Renal pelvis (tissue), 12 donors: ENCODE measurements around the gene MSANTD1. TPM values are rescaled to one million over a fixed set of nuclear protein-coding genes. Genes with fewer than 3 reads are reported as not detected.

Source experiments
- DNase-seq: peaks from one replicate; pipeline ENCODE4 v3.0.0-alpha.2; 2013
- long read RNA-seq, 16 experiments: transcript quantifications; one replicate each; lab custom pipeline, GENCODE V29; 2026
- polyA plus RNA-seq, 3 donors: library from polyadenylated mRNA; unstranded; fragments of 120-200 nt; gene quantifications; one replicate each; pipeline ENCODE4 v1.2.1, GENCODE V29; 2013; ENCODE audit not compliant: insufficient read length in 3 of 3

Gene MSANTD1
- polyA plus RNA-seq: 1 to 10 TPM in 1 of 3 donors, under 1 TPM in 2; 0.57 to 1.1 (median 0.84) TPM
- long read RNA-seq, donor 1: 0 reads
- long read RNA-seq, donor 2: 0 reads
- long read RNA-seq, donor 3: 0 reads
- long read RNA-seq, donor 4: 0 reads
- long read RNA-seq, donor 5: 0 reads
- long read RNA-seq, donor 6: 0 reads
- long read RNA-seq, donor 7: 0 reads
- long read RNA-seq, donor 8, partial matches to known transcripts: 0 of 2 reads
- long read RNA-seq, donor 8, other reads (novel, unspliced or antisense): 0 of 2 reads
- long read RNA-seq, donor 9: 0 reads
- long read RNA-seq, donor 10: 0 reads
- long read RNA-seq, donor 11: 0 reads
- long read RNA-seq, donor 12: 0 reads
- long read RNA-seq, donor 13: 0 reads
- long read RNA-seq, donor 14: 0 reads
- long read RNA-seq, donor 15: 0 reads
- long read RNA-seq, donor 16: 0 reads

DNA sequence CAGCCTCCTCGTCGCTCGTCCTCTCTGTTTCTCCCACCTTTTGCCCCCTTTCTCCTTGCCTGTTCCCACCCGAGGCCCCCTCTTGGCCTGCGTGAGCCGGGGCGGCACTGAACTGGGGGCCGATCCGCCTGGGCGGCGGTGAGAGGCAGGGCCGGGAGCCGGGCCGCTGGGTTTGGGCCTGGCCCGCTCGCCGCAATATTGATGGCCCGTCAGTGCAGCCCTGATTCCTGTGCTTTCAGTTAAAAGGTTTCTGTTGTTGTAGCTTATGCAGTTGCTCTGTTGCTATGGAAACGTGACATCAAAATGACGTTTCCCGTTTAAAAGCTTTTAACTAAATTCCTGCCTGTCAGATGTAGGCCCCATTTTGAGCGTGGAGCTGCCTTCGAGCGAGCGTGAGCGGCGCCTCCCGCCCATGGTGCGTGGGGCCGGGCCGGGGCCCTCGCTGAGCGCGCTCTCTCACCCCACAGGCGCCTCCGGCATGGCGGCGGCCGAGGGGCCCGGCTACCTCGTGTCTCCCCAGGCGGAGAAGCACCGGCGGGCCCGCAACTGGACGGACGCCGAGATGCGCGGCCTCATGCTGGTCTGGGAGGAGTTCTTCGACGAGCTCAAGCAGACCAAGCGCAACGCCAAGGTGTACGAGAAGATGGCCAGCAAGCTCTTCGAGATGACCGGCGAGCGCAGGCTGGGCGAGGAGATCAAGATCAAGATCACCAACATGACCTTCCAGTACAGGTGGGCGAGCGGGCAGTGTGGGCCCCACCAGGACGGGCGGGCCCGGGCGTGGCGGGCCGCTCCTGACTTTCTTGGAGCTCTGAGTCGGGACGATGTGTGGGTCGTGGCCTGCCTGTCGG, at the start of gene MSANTD1:
Gene MSANTD1 (plus strand): TSS at position 349 of the 851 bp plus-strand sequence. CDS start 64 bp downstream, at position 413.
- DNase-seq: peak; percentile 84

DNA sequence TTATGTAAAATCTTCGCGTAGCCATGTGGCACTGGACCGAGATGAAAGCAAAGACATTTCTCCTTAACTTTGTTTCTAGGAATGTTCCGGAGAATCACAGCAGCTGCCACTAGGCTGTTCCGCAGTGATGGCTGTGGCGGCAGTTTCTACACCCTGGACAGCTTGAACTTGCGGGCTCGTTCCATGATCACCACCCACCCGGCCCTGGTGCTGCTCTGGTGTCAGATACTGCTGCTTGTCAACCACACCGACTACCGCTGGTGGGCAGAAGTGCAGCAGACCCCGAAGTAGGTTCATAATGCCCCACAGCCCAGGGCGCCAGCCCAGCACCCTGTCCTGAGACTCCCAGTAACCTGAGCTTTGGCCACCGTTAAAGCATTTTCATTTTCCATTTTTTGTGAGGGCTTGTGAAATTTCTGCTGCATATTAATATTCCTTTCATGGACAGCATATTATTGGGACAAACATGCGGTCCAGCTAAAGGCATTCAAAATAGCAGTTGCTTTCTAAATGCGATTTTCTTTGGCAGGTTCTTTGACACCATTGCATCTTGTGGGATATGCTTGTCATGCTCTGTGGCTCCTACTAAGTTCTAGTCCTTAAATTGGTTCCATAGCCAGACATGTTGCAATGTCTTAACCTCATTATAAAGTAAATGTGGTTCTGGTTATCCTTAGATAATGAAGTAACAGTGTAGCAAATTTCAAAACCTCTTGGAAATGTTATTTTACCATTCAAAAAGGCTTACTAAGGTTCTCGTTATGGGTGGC, 49.1 kb upstream of the MSANTD1 start:
- no peak for DNase-seq

DNA sequence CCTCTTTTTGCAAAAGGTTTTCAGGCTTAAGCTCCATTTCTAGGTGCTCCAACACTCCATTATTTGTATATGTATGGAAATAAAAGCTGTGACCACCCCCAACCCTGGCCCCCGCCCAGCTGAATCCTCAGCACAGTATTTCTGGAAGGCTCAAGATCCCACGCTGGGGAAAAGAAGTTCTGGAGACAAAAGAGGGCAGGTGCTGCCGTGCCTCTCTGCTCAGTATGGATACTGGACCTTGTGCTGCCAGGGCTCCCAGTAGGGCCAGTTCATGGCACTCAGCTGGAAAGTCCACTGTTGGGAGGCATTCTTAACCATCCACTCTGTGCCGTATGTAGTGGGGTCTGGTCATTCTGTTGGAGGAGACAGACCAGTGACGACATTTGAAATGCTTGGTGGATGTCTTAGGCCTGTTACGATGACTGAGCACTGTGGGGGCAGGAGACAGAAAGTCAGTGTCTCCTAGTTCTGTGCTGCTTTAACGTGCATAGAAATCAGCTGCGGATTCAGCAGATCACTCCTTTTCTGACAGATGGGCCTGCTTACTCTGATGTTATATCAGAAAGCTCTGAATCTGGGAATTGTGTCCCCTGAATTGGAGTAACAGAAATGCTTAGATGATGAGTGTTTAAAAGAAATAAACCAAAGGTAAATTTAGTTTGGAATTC, 48.4 kb upstream of the MSANTD1 start:
- DNase-seq: no peak

DNA sequence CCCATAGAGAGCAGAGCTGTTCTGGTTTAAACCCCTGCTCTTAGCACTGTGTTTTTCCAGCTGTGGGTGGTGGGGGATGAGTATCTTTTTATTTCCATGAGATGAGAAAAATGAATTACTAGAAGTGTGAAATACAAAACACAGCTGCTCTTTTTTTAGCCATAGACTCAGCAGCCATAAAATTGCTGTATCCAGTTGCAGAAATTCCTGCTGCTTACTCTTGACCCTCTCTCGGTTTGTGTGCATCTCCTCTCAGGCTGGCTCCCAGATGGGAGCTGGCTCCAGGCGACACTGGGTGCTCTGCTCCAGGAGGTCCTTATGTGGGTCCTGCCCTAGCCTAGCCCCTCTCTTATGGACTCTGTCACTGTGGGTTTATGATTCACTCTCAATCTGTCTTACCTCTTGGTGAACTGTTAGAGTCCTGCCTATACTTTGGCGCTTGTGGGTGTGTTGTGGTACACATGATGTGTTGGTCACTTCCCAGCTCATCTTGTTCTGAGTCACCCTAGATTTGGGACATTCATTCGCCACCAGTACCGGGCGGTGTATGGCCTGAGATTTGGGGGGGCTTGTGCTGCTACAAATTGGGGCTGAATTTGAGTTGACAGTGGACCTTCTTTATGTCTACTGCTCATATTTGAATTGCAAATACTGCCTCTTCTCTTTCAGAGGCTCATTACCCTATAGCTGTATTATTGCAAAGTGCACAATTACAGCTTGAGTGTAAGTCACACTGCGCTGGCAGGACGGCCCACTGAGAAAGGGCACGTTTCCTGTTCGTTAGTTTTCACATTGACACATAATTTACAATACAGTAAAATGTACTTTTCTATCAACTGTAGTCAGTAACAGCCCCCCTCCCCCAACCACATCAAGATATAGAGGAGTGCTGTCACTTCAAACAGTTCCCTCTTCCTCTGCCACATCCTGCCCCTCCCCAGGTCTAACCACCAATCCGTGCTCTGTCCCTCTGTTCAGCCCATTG, 46.9 kb upstream of the MSANTD1 start:
- DNase-seq: peak; percentile 52

DNA sequence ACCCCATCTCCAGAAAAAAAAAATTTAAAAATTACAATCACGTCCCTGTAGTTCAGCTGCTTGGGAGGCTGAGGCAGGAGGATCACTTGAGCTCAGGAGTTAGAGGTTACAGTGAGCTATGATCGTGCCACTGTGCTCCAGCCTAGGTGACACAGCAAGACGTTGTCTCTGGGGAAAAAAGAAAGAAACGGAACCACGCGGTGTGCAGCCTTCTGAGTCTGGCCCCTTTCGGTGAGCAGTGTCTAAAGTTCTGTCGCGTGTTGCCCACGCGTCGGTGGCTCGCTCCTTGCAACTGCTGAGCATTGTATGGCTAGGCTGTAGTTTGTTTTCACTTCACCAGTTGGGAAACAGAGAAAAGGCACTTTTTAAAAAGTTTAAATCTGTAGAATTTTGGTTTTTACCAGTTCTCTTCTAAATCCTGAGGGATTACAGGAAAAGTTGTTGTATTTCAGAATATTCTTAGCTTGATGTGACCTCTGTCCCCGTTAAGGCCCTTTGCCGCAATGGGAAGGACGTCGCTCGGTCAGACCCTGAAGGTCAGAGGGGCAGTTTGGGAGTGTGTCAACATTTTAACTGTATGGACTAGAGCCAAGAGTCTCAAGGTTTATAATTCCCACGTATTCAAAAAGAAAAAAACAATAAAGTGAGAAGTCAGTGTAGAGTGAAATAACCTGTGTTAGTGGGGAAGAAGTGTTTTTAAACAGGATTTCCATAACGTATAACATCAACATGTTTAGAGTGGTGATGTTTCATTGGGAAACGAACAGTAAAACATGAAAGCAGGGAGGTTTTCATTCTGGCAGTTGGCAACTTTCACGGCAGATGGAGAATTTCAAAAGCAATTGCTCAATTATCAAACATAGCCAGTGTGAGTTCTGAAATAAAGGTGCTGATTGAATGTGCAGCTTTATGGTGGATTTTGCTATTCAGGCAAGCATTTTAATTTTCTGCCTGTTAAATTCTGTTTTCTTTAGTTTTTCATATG, 45.8 kb upstream of the MSANTD1 start:
- no peak for DNase-seq

DNA sequence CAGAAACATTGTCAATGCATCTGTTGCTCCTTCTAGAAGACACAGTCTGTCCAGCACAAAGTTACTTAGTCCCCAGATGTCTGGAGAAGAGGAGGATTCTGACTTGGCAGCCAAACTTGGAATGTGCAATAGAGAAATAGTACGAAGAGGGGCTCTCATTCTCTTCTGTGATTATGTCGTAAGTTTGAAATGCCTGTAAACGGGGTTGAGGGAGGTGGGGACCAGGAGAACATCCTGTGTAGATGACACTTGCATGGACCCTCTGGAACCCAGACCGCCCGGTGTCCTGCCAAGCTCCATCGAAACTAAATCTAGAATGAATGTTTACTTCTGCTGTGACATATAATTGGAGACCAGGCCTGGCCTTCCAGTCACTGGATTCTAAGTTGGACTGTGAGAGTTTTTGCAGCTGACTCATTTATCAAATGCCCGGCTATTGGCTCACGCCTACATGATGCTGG, 45.0 kb upstream of the MSANTD1 start:
- no peak for DNase-seq

DNA sequence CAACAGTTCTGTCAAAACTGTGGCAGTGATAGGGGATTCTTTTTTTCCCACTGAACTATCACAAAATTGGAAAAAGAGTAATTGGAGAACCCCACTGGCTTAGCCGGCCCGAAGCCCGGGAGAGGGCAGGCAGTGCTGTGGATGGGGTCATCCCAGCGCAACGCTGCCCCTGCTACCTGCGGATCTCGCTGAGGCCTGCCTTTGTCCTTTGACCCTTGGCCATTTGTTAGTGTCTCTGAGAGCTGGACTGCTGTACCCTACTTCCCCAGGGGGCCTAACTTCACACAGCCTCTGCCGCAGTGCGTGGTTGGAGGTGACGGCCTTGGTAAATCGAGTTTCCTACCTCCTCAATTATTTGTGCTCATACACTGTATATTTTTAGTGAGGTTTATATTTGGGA, 43.0 kb upstream of the MSANTD1 start:
- DNase-seq: no peak

DNA sequence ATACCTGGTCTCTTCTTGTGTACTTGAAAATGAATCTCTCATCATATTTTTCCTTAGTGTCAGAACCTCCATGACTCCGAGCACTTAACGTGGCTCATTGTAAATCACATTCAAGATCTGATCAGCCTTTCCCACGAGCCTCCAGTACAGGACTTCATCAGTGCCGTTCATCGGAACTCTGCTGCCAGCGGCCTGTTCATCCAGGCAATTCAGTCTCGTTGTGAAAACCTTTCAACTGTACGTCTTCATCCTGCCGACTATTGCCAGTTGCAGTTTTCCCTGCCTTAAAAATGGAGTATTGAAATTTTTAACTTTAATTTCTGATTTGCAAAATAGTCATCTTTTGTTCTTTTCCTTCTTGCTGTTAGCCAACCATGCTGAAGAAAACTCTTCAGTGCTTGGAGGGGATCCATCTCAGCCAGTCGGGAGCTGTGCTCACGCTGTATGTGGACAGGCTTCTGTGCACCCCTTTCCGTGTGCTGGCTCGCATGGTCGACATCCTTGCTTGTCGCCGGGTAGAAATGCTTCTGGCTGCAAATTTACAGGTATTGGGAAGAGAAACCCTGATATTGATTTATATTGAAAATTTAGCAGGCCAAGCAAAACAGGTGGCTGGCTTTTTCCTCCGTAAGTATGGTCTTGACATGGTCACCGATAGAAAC, 42.4 kb upstream of the MSANTD1 start:
- DNase-seq: no peak

DNA sequence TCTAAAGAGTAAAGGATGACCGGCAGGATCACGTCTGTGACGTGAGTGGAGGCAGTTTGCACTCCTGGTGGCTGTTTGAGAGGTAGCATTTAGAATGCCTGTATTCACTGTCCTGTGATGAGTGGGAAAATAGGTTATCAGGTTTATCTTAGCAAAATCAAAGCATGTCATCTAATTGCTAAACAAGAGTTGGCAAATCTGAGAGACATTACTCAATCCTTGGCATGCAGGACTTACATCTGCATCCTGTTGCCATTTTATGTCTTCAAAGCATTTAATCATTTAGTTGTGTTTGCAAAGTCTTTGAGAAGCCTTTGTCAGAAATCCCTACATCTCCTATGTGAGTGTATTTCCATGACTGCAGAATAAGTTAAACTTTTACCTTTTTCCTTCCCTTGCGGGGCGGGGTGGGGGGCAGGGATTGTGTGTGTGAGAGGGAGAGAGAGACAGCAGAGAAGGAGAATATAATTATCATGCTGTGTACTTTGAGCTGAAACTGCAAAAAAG, 41.4 kb upstream of the MSANTD1 start:
- DNase-seq: no peak

DNA sequence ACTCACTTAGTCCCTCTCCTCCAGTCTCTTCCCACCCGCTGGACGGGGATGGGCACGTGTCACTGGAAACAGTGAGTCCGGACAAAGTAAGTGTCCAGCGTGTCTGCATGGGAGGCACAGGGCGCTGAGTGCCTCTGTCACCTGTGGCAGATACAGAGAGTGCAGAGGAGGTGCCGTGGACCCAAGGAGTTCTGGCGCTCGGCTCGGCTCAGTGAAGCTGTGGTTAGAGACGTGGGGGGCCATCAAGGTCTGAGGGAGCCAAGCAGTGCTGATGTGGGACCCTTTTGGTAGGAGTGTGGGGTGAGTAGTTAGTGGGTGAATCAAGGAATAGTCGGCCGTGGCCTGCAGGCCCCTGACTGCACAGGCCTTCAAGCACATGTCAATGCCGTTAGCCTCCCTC, 40.1 kb upstream of the MSANTD1 start:
- DNase-seq: no peak

DNA sequence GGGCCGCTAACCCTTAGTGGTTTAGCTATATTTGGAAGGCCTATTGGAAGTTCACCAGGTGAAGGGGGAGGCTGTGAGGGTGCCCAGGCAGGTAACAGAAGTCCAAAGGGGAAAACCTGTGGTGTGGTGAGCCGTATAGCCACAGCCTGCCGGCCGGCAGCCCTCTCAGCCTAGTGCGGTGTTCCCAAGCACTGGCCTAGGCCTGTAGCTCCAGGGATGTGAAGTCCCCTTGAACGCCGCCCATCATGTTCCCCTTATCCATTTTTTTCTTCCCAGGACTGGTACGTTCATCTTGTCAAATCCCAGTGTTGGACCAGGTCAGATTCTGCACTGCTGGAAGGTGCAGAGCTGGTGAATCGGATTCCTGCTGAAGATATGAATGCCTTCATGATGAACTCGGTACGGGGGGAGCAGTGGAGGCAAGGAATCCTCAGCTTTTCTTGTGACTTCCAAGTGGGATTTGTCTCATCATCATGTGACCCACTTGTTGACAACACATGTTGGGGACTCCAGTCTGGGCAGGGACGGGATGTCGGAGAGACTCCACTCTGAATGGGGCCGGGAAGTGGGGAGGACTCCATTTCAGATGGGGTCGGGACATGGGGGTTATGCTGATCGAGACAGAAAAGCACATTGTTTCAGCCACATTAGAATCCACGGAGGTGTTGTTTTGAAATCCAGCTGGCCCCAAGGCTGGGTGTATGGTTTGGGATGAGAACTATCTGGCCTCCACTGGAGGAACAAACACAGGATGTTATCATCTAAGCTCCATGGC, 39.2 kb upstream of the MSANTD1 start:
- DNase-seq: no peak

DNA sequence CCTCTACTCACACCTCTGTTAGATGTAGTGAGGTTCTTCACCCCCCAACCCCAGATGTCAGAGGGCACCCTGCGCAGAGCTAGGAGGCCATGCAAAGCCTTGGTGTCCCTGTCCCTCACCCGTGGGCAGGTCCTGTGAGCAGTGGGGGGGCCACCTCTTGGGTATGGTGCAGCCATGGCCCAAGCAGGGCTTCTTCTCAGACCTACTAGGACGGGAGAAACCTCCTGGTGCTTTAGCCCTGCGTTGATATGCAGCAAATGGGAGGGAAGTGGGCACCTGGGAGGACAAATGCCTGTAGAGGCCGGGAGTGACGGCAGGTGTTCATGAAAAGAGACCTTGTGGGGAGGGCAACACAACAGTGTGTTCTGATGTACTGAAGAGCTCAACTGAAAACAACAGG, 38.5 kb upstream of the MSANTD1 start:
- no peak for DNase-seq

DNA sequence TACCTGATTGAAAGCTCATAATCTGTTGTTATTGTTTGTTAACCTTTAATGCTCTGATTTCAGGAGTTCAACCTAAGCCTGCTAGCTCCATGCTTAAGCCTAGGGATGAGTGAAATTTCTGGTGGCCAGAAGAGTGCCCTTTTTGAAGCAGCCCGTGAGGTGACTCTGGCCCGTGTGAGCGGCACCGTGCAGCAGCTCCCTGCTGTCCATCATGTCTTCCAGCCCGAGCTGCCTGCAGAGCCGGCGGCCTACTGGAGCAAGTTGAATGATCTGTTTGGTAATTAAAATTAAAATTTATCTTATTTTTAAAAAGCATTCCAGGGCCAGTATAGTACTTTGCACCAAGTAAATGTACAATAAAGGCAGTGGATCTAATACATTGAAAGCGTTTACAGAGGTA, 37.1 kb upstream of the MSANTD1 start:
- DNase-seq: no peak

DNA sequence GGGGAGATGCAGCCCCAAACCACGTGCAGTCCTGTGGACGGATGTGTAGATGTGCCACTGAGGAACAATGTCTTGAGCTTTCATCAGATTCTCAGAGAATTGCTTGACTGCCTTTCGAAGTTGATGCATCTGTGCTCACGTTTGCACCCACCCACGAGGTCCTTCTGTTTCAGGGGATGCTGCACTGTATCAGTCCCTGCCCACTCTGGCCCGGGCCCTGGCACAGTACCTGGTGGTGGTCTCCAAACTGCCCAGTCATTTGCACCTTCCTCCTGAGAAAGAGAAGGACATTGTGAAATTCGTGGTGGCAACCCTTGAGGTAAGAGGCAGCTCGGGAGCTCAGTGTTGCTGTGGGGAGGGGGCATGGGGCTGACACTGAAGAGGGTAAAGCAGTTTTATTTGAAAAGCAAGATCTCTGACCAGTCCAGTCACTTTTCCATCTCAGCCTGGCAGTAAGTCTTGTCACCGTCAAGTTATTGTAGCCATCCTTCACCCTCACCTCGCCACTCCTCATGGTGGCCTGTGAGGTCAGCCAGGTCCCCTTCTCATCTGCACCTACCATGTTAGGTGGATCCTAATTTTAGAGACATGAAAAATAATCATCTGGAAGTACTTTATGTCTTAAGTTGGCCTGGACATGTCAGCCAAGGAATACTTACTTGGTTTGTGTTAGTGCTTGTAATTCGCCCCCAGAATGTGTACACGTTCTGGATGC, 36.4 kb upstream of the MSANTD1 start:
- DNase-seq: no peak

DNA sequence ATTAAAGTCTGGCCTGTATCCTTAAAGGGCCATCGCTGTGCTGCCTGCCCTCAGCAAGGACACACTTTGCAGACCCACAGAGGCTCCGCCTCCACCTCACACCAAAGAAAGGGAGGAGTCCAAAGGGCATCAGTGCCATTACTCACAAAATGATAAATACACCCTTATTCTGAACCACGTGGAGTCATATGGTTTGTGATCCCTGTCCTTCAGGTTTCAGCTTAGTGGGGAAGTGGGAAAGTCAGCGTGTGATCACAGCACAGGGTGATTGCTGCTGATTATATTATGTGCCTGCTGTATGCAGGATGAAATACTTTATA, 35.9 kb upstream of the MSANTD1 start:
- no peak for DNase-seq

DNA sequence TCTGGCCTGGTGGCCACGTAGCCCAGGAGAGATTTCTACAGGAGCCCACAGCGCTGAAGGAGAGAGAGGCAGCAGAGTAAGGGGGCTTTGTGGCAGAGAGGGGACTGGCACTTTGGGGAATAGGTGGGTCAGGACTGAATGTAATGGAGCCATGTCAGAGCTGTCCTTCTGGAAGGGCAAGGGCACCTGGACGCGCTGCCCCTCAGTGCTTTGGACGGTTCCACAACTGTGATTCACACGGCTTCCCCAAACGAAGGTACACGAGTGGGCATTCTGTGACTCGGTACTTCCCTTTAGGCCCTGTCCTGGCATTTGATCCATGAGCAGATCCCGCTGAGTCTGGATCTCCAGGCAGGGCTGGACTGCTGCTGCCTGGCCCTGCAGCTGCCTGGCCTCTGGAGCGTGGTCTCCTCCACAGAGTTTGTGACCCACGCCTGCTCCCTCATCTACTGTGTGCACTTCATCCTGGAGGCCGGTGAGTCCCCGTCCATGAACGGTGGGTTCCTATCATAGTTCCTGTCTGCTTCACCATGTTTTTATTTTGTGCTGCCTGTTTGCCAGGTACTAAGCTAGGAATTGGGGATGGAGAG, 35.2 kb upstream of the MSANTD1 start:
- DNase-seq: no peak
